Measurements from ENCODE around the gene SLC6A13.

The SLC6A13 gene

DNA sequence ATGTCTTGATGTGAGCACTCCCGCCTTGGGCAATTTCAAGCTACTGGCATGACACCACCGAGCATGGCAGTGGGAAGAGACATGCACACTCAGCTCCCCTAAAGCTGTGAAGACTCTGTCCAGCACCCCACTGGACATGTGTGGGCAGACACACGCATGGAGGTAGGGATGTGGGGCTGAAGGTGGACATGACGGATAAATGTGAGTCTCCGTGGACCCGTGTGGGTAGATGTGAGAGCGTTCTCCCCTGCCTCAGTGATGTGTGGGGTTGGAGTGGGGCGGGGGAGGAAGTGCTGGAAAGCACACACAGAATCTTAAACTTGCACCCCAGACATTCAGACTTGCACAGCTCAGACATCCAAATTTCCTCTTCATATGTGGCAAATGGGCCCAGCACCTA lies 61.3 kb downstream of the SLC6A13 start:
- no peak overlapping the region for H2AFZ ChIP-seq (ENCODE audit: low read length, unreplicated experiment)
- no peak overlapping the region for H3K4me3 ChIP-seq (ENCODE audit: low read depth, low read length)
- H3K27me3 ChIP-seq (ENCODE audit: insufficient read depth, low read length) = peaks cover 75% of the 10 kb centered on the region
- H3K79me2 ChIP-seq (ENCODE audit: control insufficient read depth, insufficient read depth, low read length, unreplicated experiment) = no peaks in the 10 kb centered on the region
- peaks cover 12% of the 10 kb centered on the region for H3K4me1 ChIP-seq (ENCODE audit: control insufficient read depth, insufficient read depth, low read length, unreplicated experiment)
- no peaks in the 10 kb centered on the region for H3K36me3 ChIP-seq (ENCODE audit: insufficient read depth, low read length)
- H3K27ac ChIP-seq (ENCODE audit: low read depth, low read length) = no peak overlapping the region

DNA sequence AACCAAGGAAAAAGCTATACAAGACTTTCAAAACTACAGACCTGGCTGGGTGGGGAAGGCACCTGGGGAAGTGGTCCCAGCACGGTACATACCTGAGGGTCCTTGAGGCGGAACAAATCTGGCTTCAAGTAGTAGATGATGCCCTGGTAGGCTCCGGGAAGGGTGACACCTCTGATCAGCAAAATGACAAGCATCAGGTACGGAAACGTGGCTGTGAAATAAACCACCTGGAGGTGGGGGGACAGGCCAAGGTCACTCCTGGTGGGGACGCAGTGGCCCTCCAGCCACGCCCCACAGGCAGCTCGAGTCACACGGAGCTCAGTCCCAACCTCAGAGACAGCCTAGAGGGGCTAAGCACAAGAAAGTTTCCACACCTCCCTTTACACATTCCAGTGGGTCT lies 63.9 kb downstream of the SLC6A13 start:
- H3K79me2 ChIP-seq (ENCODE audit: control insufficient read depth, insufficient read depth, low read length, unreplicated experiment) = no peaks in the 10 kb centered on the region
- no peak overlapping the region for H3K27ac ChIP-seq (ENCODE audit: low read depth, low read length)
- H3K4me3 ChIP-seq (ENCODE audit: low read depth, low read length) = no peak overlapping the region
- H3K27me3 ChIP-seq (ENCODE audit: insufficient read depth, low read length) = peaks cover 75% of the 10 kb centered on the region
- H3K4me1 ChIP-seq (ENCODE audit: control insufficient read depth, insufficient read depth, low read length, unreplicated experiment) = peaks cover 12% of the 10 kb centered on the region
- H3K36me3 ChIP-seq (ENCODE audit: insufficient read depth, low read length) = no peaks in the 10 kb centered on the region
- no peak overlapping the region for H2AFZ ChIP-seq (ENCODE audit: low read length, unreplicated experiment)

DNA sequence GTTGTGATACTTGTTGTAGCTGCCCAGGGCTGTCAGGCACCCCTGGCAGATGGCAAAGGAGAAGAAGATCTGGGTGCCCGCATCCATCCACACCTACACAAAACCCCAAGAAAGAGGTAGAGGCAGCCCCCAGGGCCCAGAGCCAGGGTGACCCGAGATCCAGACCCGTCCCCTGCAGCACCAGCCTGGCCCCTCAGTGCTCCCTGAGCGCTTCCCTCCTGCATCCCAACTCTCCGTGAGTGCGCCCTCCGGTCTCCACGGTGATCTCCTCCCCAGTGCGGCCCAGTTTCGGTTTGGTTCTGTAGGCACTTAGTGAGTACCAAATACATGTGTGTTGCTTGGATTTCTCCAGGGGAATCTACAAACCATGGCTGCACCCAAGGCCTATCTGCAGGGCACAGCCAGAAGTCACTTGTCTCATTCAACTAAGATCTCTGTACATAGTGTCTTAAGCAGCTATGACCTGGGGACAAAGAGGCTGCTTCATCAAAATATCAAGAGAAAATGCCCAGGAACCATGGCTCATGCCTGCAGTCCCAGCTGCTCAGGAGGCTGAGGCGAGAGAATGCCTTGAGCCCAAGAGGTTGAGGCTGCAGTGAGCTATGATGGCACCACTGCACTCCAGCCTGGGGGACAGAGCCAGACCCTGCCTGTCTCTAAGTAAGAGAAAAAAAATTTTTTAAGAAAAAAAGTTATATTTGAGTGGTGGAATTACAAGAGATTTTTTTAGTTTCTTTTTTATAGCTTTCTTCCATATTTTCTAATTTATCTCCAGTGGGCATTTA lies 64.5 kb downstream of the SLC6A13 start:
- H3K4me3 ChIP-seq (ENCODE audit: low read depth, low read length) = no peak overlapping the region
- H3K4me1 ChIP-seq (ENCODE audit: control insufficient read depth, insufficient read depth, low read length, unreplicated experiment) = peaks cover 12% of the 10 kb centered on the region
- H3K27me3 ChIP-seq (ENCODE audit: insufficient read depth, low read length) = peaks cover 75% of the 10 kb centered on the region

DNA sequence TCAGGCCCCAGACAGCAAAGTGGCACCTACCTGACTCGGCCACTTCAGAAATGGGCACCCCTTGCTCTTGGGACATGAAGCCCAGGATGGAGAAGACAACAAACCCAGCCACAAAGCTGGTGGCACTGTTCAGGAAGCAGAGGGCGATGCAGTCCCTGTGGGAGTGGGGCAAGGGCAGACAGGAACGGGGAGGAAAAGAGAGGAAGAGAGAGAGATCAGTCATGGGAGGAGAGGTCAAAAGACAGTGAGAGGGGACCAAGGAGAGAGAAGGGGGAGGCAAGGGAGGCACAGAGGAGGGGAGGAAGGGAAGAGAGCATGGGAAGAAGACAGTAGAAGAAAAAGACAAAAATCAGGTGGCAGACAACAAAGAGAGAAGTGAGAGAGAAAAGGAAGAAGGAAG lies 65.3 kb downstream of the SLC6A13 start:
- Histone ChIP-seq H3K79me2 (ENCODE audit: control insufficient read depth, insufficient read depth, low read length, unreplicated experiment) (no peaks in the 10 kb centered on the region), H2AFZ (ENCODE audit: low read length, unreplicated experiment) (no peak overlapping the region), H3K4me3 (ENCODE audit: low read depth, low read length) (no peak overlapping the region), H3K4me1 (ENCODE audit: control insufficient read depth, insufficient read depth, low read length, unreplicated experiment) (peaks cover 12% of the 10 kb centered on the region), H3K36me3 (ENCODE audit: insufficient read depth, low read length) (no peaks in the 10 kb centered on the region), H3K27me3 (ENCODE audit: insufficient read depth, low read length) (peaks cover 76% of the 10 kb centered on the region), H3K27ac (ENCODE audit: low read depth, low read length) (no peak overlapping the region)

More for the DNA sequence above, 64.5 kb downstream of the SLC6A13 start:
- Histone ChIP-seq H3K36me3 (ENCODE audit: insufficient read depth, low read length) (no peaks in the 10 kb centered on the region), H2AFZ (ENCODE audit: low read length, unreplicated experiment) (no peak overlapping the region), H3K27ac (ENCODE audit: low read depth, low read length) (no peak overlapping the region), H3K79me2 (ENCODE audit: control insufficient read depth, insufficient read depth, low read length, unreplicated experiment) (no peaks in the 10 kb centered on the region)

DNA sequence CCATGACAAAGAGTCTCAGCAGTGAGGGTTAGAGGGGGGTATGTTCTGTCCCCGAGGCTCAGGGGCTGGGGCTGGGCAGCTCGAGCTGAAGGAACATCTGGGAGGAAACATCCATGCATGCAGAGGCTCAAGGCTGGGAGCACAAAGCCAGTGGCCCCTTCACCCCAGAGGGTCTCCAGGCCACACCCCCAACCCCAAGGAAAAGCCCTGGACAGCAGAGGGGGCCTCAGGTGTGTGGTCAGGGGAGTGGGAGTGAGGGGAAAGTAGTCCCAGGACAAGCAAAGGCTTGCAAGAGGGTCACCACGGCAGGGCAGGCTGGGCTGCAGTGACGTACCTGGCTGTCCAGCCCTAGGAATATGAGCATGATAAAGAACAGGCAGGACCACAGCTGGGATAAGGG lies 66.2 kb downstream of the SLC6A13 start:
- no peak overlapping the region for H2AFZ ChIP-seq (ENCODE audit: low read length, unreplicated experiment)
- peaks cover 76% of the 10 kb centered on the region for H3K27me3 ChIP-seq (ENCODE audit: insufficient read depth, low read length)

DNA sequence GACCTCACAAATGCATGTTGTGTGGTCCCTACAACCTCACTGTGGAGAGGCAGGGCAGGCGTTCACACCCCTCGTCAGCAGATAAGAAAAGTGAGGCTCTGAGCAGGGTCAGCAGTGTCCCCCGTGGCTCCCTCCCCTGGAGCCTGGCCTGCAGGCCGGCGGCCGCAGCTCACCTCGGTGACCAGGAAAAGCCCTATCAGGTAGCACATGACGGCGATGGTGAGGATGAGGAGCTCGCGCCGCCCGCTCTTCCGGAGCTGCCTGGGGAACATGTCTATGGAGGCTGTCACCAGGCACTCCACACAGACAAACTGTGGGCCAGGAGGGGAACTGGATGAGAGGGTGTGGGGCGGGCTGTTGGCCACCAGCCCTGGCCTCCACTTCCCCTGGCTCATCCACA lies 66.7 kb downstream of the SLC6A13 start:
- Histone ChIP-seq H3K4me1 (ENCODE audit: control insufficient read depth, insufficient read depth, low read length, unreplicated experiment) (peaks cover 12% of the 10 kb centered on the region), H3K79me2 (ENCODE audit: control insufficient read depth, insufficient read depth, low read length, unreplicated experiment) (no peaks in the 10 kb centered on the region), H2AFZ (ENCODE audit: low read length, unreplicated experiment) (no peak overlapping the region), H3K27me3 (ENCODE audit: insufficient read depth, low read length) (peaks cover 76% of the 10 kb centered on the region), H3K4me3 (ENCODE audit: low read depth, low read length) (no peak overlapping the region), H3K27ac (ENCODE audit: low read depth, low read length) (no peak overlapping the region), H3K36me3 (ENCODE audit: insufficient read depth, low read length) (no peaks in the 10 kb centered on the region)

More for the DNA sequence above, 66.2 kb downstream of the SLC6A13 start:
- H3K79me2 ChIP-seq (ENCODE audit: control insufficient read depth, insufficient read depth, low read length, unreplicated experiment) = no peaks in the 10 kb centered on the region
- peaks cover 12% of the 10 kb centered on the region for H3K4me1 ChIP-seq (ENCODE audit: control insufficient read depth, insufficient read depth, low read length, unreplicated experiment)
- no peaks in the 10 kb centered on the region for H3K36me3 ChIP-seq (ENCODE audit: insufficient read depth, low read length)
- H3K4me3 ChIP-seq (ENCODE audit: low read depth, low read length) = no peak overlapping the region
- H3K27ac ChIP-seq (ENCODE audit: low read depth, low read length) = no peak overlapping the region

DNA sequence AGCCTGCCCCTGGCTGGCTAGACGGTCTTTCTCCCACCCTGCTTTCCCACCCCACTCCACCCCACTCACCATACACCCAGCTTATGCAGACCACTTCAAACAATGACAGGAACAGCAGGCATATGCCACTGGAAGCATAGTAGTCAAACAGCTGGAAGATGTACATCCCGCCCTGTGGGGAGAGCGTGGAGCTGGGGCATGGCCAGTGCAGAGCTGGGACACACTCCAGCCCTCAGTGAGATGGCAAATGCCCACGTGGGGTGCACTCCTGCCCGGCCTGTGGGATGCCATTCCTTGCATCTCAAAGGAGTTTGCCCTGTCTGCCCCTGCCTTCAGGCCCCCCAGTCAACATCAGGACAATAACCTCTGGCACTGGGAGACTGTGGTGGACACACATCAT lies 67.5 kb downstream of the SLC6A13 start:
- Histone ChIP-seq H3K36me3 (ENCODE audit: insufficient read depth, low read length) (no peaks in the 10 kb centered on the region), H3K79me2 (ENCODE audit: control insufficient read depth, insufficient read depth, low read length, unreplicated experiment) (no peaks in the 10 kb centered on the region), H2AFZ (ENCODE audit: low read length, unreplicated experiment) (no peak overlapping the region), H3K4me1 (ENCODE audit: control insufficient read depth, insufficient read depth, low read length, unreplicated experiment) (peaks cover 12% of the 10 kb centered on the region), H3K27ac (ENCODE audit: low read depth, low read length) (no peak overlapping the region), H3K27me3 (ENCODE audit: insufficient read depth, low read length) (peaks cover 76% of the 10 kb centered on the region), H3K4me3 (ENCODE audit: low read depth, low read length) (no peak overlapping the region)

DNA sequence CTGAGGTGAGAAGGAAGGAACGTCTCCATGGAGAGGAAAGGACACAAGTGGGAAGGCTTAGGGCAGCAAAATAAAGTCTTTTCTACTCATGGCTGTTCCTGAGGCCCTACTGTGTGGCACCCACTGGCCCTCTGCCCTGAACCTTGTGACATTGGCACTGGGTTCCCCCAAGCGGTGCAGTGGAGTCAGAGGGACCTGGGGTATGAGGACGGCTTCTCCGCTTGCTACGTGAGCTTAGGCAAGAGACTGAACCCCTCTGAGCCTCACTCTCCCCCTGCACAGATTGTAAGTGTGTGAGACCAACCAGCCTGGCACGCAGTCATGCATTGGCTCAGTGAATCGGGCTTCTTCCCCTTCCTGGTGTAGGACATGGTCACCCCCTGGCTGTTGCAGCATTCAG lies 68.4 kb downstream of the SLC6A13 start:
- H3K4me3 ChIP-seq (ENCODE audit: low read depth, low read length) = no peak overlapping the region
- no peaks in the 10 kb centered on the region for H3K36me3 ChIP-seq (ENCODE audit: insufficient read depth, low read length)
- H2AFZ ChIP-seq (ENCODE audit: low read length, unreplicated experiment) = no peak overlapping the region
- peaks cover 76% of the 10 kb centered on the region for H3K27me3 ChIP-seq (ENCODE audit: insufficient read depth, low read length)
- peaks cover 6% of the 10 kb centered on the region for H3K4me1 ChIP-seq (ENCODE audit: control insufficient read depth, insufficient read depth, low read length, unreplicated experiment)
- H3K27ac ChIP-seq (ENCODE audit: low read depth, low read length) = no peak overlapping the region
- no peaks in the 10 kb centered on the region for H3K79me2 ChIP-seq (ENCODE audit: control insufficient read depth, insufficient read depth, low read length, unreplicated experiment)

DNA sequence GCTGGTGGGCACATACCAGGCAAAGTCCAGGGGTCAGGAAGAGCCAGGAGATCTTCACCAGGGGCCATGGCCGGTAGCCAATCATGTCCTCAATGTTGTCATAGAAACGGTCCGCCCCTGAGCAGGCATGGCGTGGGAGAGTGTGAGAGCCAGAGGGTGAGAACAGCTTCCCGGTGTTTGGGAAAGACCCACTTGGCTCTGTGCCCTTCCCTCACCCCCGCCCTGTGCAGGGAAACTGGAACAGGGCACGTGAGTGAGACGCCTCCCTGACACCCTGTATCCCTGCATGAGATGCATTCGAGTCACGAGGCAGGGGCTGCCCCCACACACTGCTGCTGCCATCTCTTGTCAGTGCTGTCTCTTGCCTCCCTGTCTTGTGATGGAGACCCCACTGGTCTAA lies 69.4 kb downstream of the SLC6A13 start:
- H3K4me3 ChIP-seq (ENCODE audit: low read depth, low read length) = no peak overlapping the region
- H3K36me3 ChIP-seq (ENCODE audit: insufficient read depth, low read length) = no peaks in the 10 kb centered on the region
- H3K4me1 ChIP-seq (ENCODE audit: control insufficient read depth, insufficient read depth, low read length, unreplicated experiment) = no peaks in the 10 kb centered on the region
- no peak overlapping the region for H3K27ac ChIP-seq (ENCODE audit: low read depth, low read length)
- H3K27me3 ChIP-seq (ENCODE audit: insufficient read depth, low read length) = peaks cover 72% of the 10 kb centered on the region
- no peaks in the 10 kb centered on the region for H3K79me2 ChIP-seq (ENCODE audit: control insufficient read depth, insufficient read depth, low read length, unreplicated experiment)
- no peak overlapping the region for H2AFZ ChIP-seq (ENCODE audit: low read length, unreplicated experiment)

DNA sequence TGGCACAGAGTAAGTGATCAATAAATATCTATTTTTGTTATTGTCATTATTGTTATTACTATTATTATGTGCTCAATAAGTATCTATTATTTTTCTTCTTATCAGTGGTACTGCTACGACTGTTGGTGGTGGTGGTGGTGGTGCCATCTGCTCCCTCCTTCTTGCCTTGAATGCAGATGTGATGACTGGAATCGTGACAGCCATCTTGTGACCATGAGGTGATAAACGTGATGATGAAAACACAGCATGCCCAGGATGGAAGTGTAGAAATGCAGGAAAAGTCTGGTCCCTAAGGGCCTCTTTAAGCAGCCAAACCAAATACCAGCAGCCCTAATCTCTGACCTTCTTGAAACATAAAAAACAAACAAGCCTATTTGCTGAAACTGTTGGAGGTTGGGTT lies 71.1 kb downstream of the SLC6A13 start:
- H3K27ac ChIP-seq (ENCODE audit: low read depth, low read length) = no peak overlapping the region
- H3K79me2 ChIP-seq (ENCODE audit: control insufficient read depth, insufficient read depth, low read length, unreplicated experiment) = no peaks in the 10 kb centered on the region
- peaks cover 60% of the 10 kb centered on the region for H3K27me3 ChIP-seq (ENCODE audit: insufficient read depth, low read length)
- H2AFZ ChIP-seq (ENCODE audit: low read length, unreplicated experiment) = no peak overlapping the region
- no peaks in the 10 kb centered on the region for H3K36me3 ChIP-seq (ENCODE audit: insufficient read depth, low read length)
- no peaks in the 10 kb centered on the region for H3K4me1 ChIP-seq (ENCODE audit: control insufficient read depth, insufficient read depth, low read length, unreplicated experiment)
- H3K4me3 ChIP-seq (ENCODE audit: low read depth, low read length) = no peak overlapping the region

DNA sequence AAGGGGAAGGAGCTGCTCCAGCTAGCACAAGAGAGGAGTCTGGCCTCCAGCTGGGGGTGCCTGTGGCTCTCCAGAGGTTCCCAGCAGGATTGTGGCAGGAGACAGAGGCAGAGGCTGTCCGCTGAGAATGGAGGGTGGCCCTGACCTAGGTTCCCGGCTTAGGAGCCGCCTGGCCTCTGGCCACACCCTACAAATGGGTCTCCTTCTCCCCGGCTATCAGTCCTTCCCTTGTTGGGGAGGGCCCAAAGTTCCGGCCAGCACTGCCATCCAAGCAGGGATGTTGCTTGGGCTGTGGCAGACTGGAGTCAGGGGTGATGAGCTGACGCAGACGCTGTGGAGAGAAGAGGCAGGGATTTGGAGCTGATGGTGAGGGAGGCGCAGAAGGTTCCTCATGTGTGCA lies 71.8 kb downstream of the SLC6A13 start:
- H3K79me2 ChIP-seq (ENCODE audit: control insufficient read depth, insufficient read depth, low read length, unreplicated experiment) = no peaks in the 10 kb centered on the region
- no peaks in the 10 kb centered on the region for H3K36me3 ChIP-seq (ENCODE audit: insufficient read depth, low read length)

More for the DNA sequence above, 71.8 kb downstream of the SLC6A13 start:
- Histone ChIP-seq H3K27me3 (ENCODE audit: insufficient read depth, low read length) (peaks cover 54% of the 10 kb centered on the region), H3K4me1 (ENCODE audit: control insufficient read depth, insufficient read depth, low read length, unreplicated experiment) (no peaks in the 10 kb centered on the region), H3K27ac (ENCODE audit: low read depth, low read length) (no peak overlapping the region), H3K4me3 (ENCODE audit: low read depth, low read length) (no peak overlapping the region), H2AFZ (ENCODE audit: low read length, unreplicated experiment) (no peak overlapping the region)
